HG03097 (cell line): ENCODE measurements around the gene ADAM15.
A peak's percentile ranks its signal among the peaks of the same experiment; 100 is the strongest.

ENCODE experiments used
- ATAC-seq: cut with Tn5 transposase; IDR thresholded peaks from one replicate; pipeline ENCODE4 v1.9.1; 2021; ENCODE audit not compliant: unreplicated experiment, low FRiP score

The ADAM15 gene

GRCh38 chr1:155050560-155051341 is at the start of gene ADAM15:
Gene ADAM15 (plus strand): TSS chr1:155051316. CDS start chr1:155051387, 71 bp downstream.
- no peak for ATAC-seq

- no peak for ATAC-seq
Observed at GRCh38 chr1:155001425-155001674, 49.8 kb upstream of the ADAM15 start.

GRCh38 chr1:155001675-155002463 is 49.2 kb upstream of the ADAM15 start:
- ATAC-seq = peak; percentile 43

- no peak for ATAC-seq
Observed at GRCh38 chr1:155002464-155003226, 48.5 kb upstream of the ADAM15 start, which contains the start of gene ZBTB7B. Gene ZBTB7B (plus strand): TSS chr1:155002802. CDS start chr1:155014661, 11,859 bp downstream.

GRCh38 chr1:155003227-155003765 is 47.8 kb upstream of the ADAM15 start:
- no peak for ATAC-seq

- ATAC-seq = no peak
Observed at GRCh38 chr1:155003766-155004351, 47.3 kb upstream of the ADAM15 start.

GRCh38 chr1:155004352-155005075 is 46.6 kb upstream of the ADAM15 start:
- ATAC-seq = no peak

- no peak for ATAC-seq
Observed at GRCh38 chr1:155005076-155006011, 45.8 kb upstream of the ADAM15 start.

GRCh38 chr1:155006601-155007101 is 44.5 kb upstream of the ADAM15 start:
- ATAC-seq = no peak

- ATAC-seq = no peak
Observed at GRCh38 chr1:155007251-155007828, 43.8 kb upstream of the ADAM15 start.

- no peak for ATAC-seq
Observed at GRCh38 chr1:155008015-155008941, 42.8 kb upstream of the ADAM15 start.

- ATAC-seq = no peak
Observed at GRCh38 chr1:155009221-155009711, 41.9 kb upstream of the ADAM15 start.

- no peak for ATAC-seq
Observed at GRCh38 chr1:155009742-155010141, 41.4 kb upstream of the ADAM15 start.

GRCh38 chr1:155010211-155010918 is 40.8 kb upstream of the ADAM15 start:
- ATAC-seq = no peak

GRCh38 chr1:155011004-155011416 is 40.1 kb upstream of the ADAM15 start:
- ATAC-seq = no peak

- ATAC-seq = no peak
Observed at GRCh38 chr1:155011437-155012025, 39.6 kb upstream of the ADAM15 start.
